H9 (cell line): Measurements from ENCODE around the gene FARS2. TPM values are rescaled to one million over a fixed set of nuclear protein-coding genes. Genes with fewer than 3 reads are reported as not detected.

Experiments
- DNase-seq: peaks from one replicate; pipeline ENCODE4 v3.0.0-alpha.2; 2017
- H2AFZ ChIP-seq: one replicate; pipeline ENCODE4 v1.6.1; 2013; ENCODE audit warnings: mild to moderate bottlenecking, low read length, control low read depth, moderate library complexity
- H2AK5ac ChIP-seq: 2 replicates; pipeline ENCODE4 v1.6.1; 2013; ENCODE audit warnings: low read length, control low read depth, mixed read lengths; ENCODE audit not compliant: insufficient read length
- H2BK120ac ChIP-seq: one replicate; pipeline ENCODE4 v1.6.1; 2013; ENCODE audit warnings: low read depth, mild to moderate bottlenecking, low read length, control low read depth, inconsistent platforms; ENCODE audit not compliant: poor library complexity, severe bottlenecking
- H2BK12ac ChIP-seq: 2 replicates; pipeline ENCODE4 v1.6.1; 2013; ENCODE audit warnings: low read length, control low read depth, mixed read lengths, low read depth; ENCODE audit not compliant: insufficient read length
- H2BK15ac ChIP-seq: 2 replicates; pipeline ENCODE4 v1.6.1; 2013; ENCODE audit warnings: low read depth, low read length, control low read depth
- H2BK20ac ChIP-seq: one replicate; pipeline ENCODE4 v1.6.1; 2013; ENCODE audit warnings: low read depth, mild to moderate bottlenecking, low read length, control low read depth, inconsistent platforms; ENCODE audit not compliant: poor library complexity, severe bottlenecking
- H2BK5ac ChIP-seq: 2 replicates; pipeline ENCODE4 v1.6.1; 2013; ENCODE audit warnings: low read length, control low read depth, mixed read lengths; ENCODE audit not compliant: insufficient read length
- H3K14ac ChIP-seq: 2 replicates; pipeline ENCODE4 v1.6.1; 2013; ENCODE audit warnings: low read length, control low read depth; ENCODE audit not compliant: insufficient read depth
- H3K18ac ChIP-seq: 2 replicates; pipeline ENCODE4 v1.6.1; 2013; ENCODE audit warnings: low read depth, mild to moderate bottlenecking, mixed read lengths, low read length, control low read depth; ENCODE audit not compliant: insufficient read length
- H3K23ac ChIP-seq: 2 replicates; pipeline ENCODE4 v1.6.1; 2013; ENCODE audit warnings: low read length, control low read depth, mixed read lengths, low read depth; ENCODE audit not compliant: insufficient read length
- H3K23me2 ChIP-seq: 2 replicates; pipeline ENCODE4 v1.6.1; 2013; ENCODE audit warnings: low read depth, mild to moderate bottlenecking, mixed read lengths, low read length, control low read depth; ENCODE audit not compliant: insufficient read length, poor library complexity, severe bottlenecking
- H3K27ac ChIP-seq: 2 replicates; pipeline ENCODE4 v1.5.1; 2013; ENCODE audit warnings: low read length, control low read depth, mixed read lengths, low read depth; ENCODE audit not compliant: insufficient read length
- H3K27me3 ChIP-seq: 2 replicates; pipeline ENCODE4 v1.6.1; 2013; ENCODE audit warnings: low read length, control low read depth, inconsistent platforms; ENCODE audit not compliant: insufficient read depth
- H3K4ac ChIP-seq: 2 replicates; pipeline ENCODE4 v1.6.1; 2013; ENCODE audit warnings: low read depth, mild to moderate bottlenecking, control low read depth, inconsistent platforms, low read length, moderate library complexity
- H3K4me1 ChIP-seq: 2 replicates; pipeline ENCODE4 v1.6.1; 2013; ENCODE audit warnings: low read length, control low read depth, inconsistent platforms; ENCODE audit not compliant: insufficient read depth
- H3K4me2 ChIP-seq: 2 replicates; pipeline ENCODE4 v1.6.1; 2013; ENCODE audit warnings: low read length, control low read depth, mixed read lengths; ENCODE audit not compliant: insufficient read length, insufficient read depth
- H3K56ac ChIP-seq: 2 replicates; pipeline ENCODE4 v1.6.1; 2013; ENCODE audit warnings: low read depth, mild to moderate bottlenecking, mixed read lengths, low read length, control low read depth; ENCODE audit not compliant: insufficient read length
- H3K79me1 ChIP-seq: 2 replicates; pipeline ENCODE4 v1.6.1; 2013; ENCODE audit warnings: low read depth, mild to moderate bottlenecking, moderate library complexity, low read length, control low read depth, inconsistent platforms; ENCODE audit not compliant: insufficient read depth, poor library complexity, severe bottlenecking
- H3K79me2 ChIP-seq: 2 replicates; pipeline ENCODE4 v1.6.1; 2013; ENCODE audit warnings: low read length, control low read depth, inconsistent platforms; ENCODE audit not compliant: insufficient read depth
- H3K9ac ChIP-seq: 2 replicates; pipeline ENCODE4 v1.6.1; 2013; ENCODE audit warnings: low read length, control low read depth, mixed read lengths; ENCODE audit not compliant: insufficient read length; ENCODE audit errors: extremely low read depth
- H3K9me3 ChIP-seq: one replicate; pipeline ENCODE4 v1.6.1; 2013; ENCODE audit warnings: low read depth, low read length, inconsistent platforms; ENCODE audit not compliant: control insufficient read depth
- H3T11ph ChIP-seq: one replicate; pipeline ENCODE4 v1.6.1; 2013; ENCODE audit warnings: mild to moderate bottlenecking, low read length, control low read depth, inconsistent platforms
- H4K20me1 ChIP-seq: one replicate; pipeline ENCODE4 v1.6.1; 2013; ENCODE audit not compliant: control insufficient read depth, insufficient read length, insufficient read depth
- H4K5ac ChIP-seq: 2 replicates; pipeline ENCODE4 v1.6.1; 2013; ENCODE audit warnings: low read depth, mild to moderate bottlenecking, mixed read lengths, low read length, control low read depth; ENCODE audit not compliant: insufficient read length
- H4K8ac ChIP-seq: replicated peaks from 2 replicates; pipeline ENCODE4 v1.6.1; 2013; ENCODE audit warnings: low read length, control low read depth, mixed read lengths, low read depth; ENCODE audit not compliant: insufficient read length
- H4K91ac ChIP-seq: 2 replicates; pipeline ENCODE4 v1.6.1; 2013; ENCODE audit warnings: low read depth, mild to moderate bottlenecking, moderate library complexity, mixed read lengths, low read length, control low read depth; ENCODE audit not compliant: insufficient read length
- H3K27ac Mint-ChIP-seq, 3 experiments: 2 replicates in 2 of 3; 3 replicates in 1 of 3; pipeline ENCODE4 v1.8.0; 2020 to 2021; ENCODE audit warnings: mixed read lengths in 3 of 3, mild to moderate bottlenecking in 1 of 3, moderate library complexity in 1 of 3
- H3K27me3 Mint-ChIP-seq: 2 replicates; pipeline ENCODE4 v1.8.0; 2021; ENCODE audit warnings: low read depth, mild to moderate bottlenecking, moderate library complexity, mixed read lengths
- H3K36me3 Mint-ChIP-seq, 3 experiments: 2 replicates in 2 of 3; 3 replicates in 1 of 3; pipeline ENCODE4 v1.8.0; 2020 to 2021; ENCODE audit warnings: low read depth in 3 of 3, mixed read lengths in 3 of 3; ENCODE audit not compliant: insufficient read depth in 1 of 3
- H3K4me1 Mint-ChIP-seq, 2 experiments: 2 replicates each; pipeline ENCODE4 v1.8.0; 2020; ENCODE audit warnings: mixed read lengths in 2 of 2
- H3K4me3 Mint-ChIP-seq, 2 experiments: 2 replicates in 1 of 2; 3 replicates in 1 of 2; pipeline ENCODE4 v1.8.0; 2020 to 2021; ENCODE audit warnings: mild to moderate bottlenecking in 2 of 2, mixed read lengths in 2 of 2, moderate library complexity in 1 of 2
- H3K9me3 Mint-ChIP-seq, 2 experiments: 2 replicates in 1 of 2; 3 replicates in 1 of 2; pipeline ENCODE4 v1.8.0; 2020; ENCODE audit warnings: mild to moderate bottlenecking in 2 of 2, mixed read lengths in 2 of 2, moderate library complexity in 1 of 2
- CTCF ChIP-seq: fragments of 200-600 bp; sonication (generic); conservative IDR thresholded peaks from 3 replicates; pipeline ENCODE4 v1.8.0; 2021; ENCODE audit warnings: antibody characterized with exemption, mild to moderate bottlenecking
- WGBS: extraction: QIAGEN DNeasy Blood & Tissue Kit; methylation state at CpG from one replicate; pipeline ENCODE4 v1.1.7; 2013; ENCODE audit warnings: missing lambda C conversion rate, low lambda C conversion rate, mixed read lengths; ENCODE audit not compliant: insufficient read length; ENCODE audit errors: extremely low coverage; 5-methylcytosine and 5-hydroxymethylcytosine counted together
- total RNA-seq: library from RNA; stranded (reverse); gene quantifications from 2 replicates; pipeline ENCODE4 v1.2.1, GENCODE V29; 2021

Gene FARS2
- total RNA-seq, 1 experiment from 2014 or later: 8.5 TPM

GRCh38 chr6:5745081-5745480 is 483.8 kb downstream of the FARS2 start:
- Histone ChIP-seq H3K56ac (no peak overlapping the region), H3K27ac (no peak overlapping the region), H3K4me2 (no peak overlapping the region), H2BK20ac (no peak overlapping the region), H2BK12ac (no peak overlapping the region), H2BK15ac (no peak overlapping the region), H2AK5ac (no peak overlapping the region), H3K79me2 (no peaks in the 10 kb centered on the region), H3T11ph (no peak overlapping the region), H3K9me3 (no peaks in the 10 kb centered on the region), H4K8ac (no peak overlapping the region), H4K91ac (no peak overlapping the region), H3K27me3 (no peaks in the 10 kb centered on the region), H3K9ac (no peak overlapping the region), H2BK5ac (no peak overlapping the region), H3K79me1 (no peaks in the 10 kb centered on the region), H4K20me1 (no peaks in the 10 kb centered on the region), H2BK120ac (no peak overlapping the region), H3K4ac (no peak overlapping the region), H3K23ac (no peak overlapping the region), H3K4me1 (peaks cover 3% of the 10 kb centered on the region; the same call in 1 of the 2 replicates), H2AFZ (no peak overlapping the region), H3K23me2 (no peaks in the 10 kb centered on the region), H3K18ac (no peak overlapping the region), H3K14ac (no peak overlapping the region), H4K5ac (no peak overlapping the region)
- Mint-ChIP-seq H3K27ac (no peak overlapping the region), H3K4me1 (peaks cover 18 to 19% of the 10 kb centered on the region in 2 experiments), H3K9me3 (no peaks in the 10 kb centered on the region), H3K4me3 (no peak overlapping the region), H3K36me3 (no peaks in the 10 kb centered on the region), H3K27me3 (peaks cover 2% of the 10 kb centered on the region; the same call in 1 of the 2 replicates)
- TF ChIP-seq CTCF: no peak
- no CpG with 5 or more reads among the region's 2 CpGs for WGBS
- DNase-seq: no peak
